ENCODE data around the gene ARL6IP4. TPM values are rescaled to one million over a fixed set of nuclear protein-coding genes. Genes with fewer than 3 reads are reported as not detected.
"Not testable (repeated sequence)": the region's sequence is repeated elsewhere in the genome, so short reads cannot be mapped to it uniquely, and the experiment has no call there.

Gene ARL6IP4
- total RNA-seq, 1 donor from 2014 or later, result 163 TPM

GRCh38 chr12:122939125-122939524 lies 41.4 kb upstream of the ARL6IP4 start:
- Mint-ChIP-seq H3K9me3 (no peaks in the 10 kb centered on the region), H3K4me3 (no peak overlapping the region), H3K4me1 (peaks cover 25% of the 10 kb centered on the region), H3K36me3 (ENCODE audit: low read depth) (no peaks in the 10 kb centered on the region), H3K27me3 (no peaks in the 10 kb centered on the region), H3K27ac (no peak overlapping the region)
- ATAC-seq (ENCODE audit: low read depth), result no peak
- no peak for TF ChIP-seq CTCF (IDR thresholded peaks at IDR 0.05)
- no peak for DNase-seq
- ChIA-PET CTCF (no interaction called here), POLR2A (interaction anchor here (0.6 to 1.0 kb wide), 2 partner anchors 65 to 99 kb away, joined by 3 to 5 read pairs; no protein-coding TSS in a partner anchor)
- intact Hi-C loops (cut with micrococcal nuclease), result no loop called here

- H3K27me3 Mint-ChIP-seq; H3K36me3 Mint-ChIP-seq (ENCODE audit: low read depth); CTCF ChIA-PET; H3K9me3 Mint-ChIP-seq; H3K27ac Mint-ChIP-seq; H3K4me3 Mint-ChIP-seq; POLR2A ChIA-PET; DNase-seq; ATAC-seq (ENCODE audit: low read depth); intact Hi-C loops (cut with micrococcal nuclease): not testable (repeated sequence)
- peaks cover 24% of the 10 kb centered on the region for H3K4me1 Mint-ChIP-seq
Observed at GRCh38 chr12:122941351-122941750, 39.1 kb upstream of the ARL6IP4 start.

- no peak overlapping the region for H3K4me3 Mint-ChIP-seq
- no peaks in the 10 kb centered on the region for H3K36me3 Mint-ChIP-seq (ENCODE audit: low read depth)
- DNase-seq (no peak), ATAC-seq (ENCODE audit: low read depth) (no peak)
- no peak overlapping the region for H3K27ac Mint-ChIP-seq
- H3K27me3 Mint-ChIP-seq, result no peaks in the 10 kb centered on the region
- H3K9me3 Mint-ChIP-seq, result no peaks in the 10 kb centered on the region
- ChIA-PET CTCF (no interaction called here), POLR2A (interaction anchor here (0.5 kb wide), 1 partner anchor 32 kb away, joined by 3 read pairs; no protein-coding TSS in a partner anchor)
- intact Hi-C loops (cut with micrococcal nuclease), result no loop called here
- peaks cover 37% of the 10 kb centered on the region for H3K4me1 Mint-ChIP-seq
- no peak for TF ChIP-seq CTCF (IDR thresholded peaks at IDR 0.05)
Observed at GRCh38 chr12:122942637-122943036, 37.8 kb upstream of the ARL6IP4 start.

GRCh38 chr12:122943196-122943595 lies 37.3 kb upstream of the ARL6IP4 start:
- ChIA-PET CTCF (no interaction called here), POLR2A (interaction anchor here (0.5 kb wide), 1 partner anchor 32 kb away, joined by 3 read pairs; no protein-coding TSS in a partner anchor)
- no peak overlapping the region for H3K4me3 Mint-ChIP-seq
- intact Hi-C loops (cut with micrococcal nuclease), result no loop called here
- H3K36me3 Mint-ChIP-seq (ENCODE audit: low read depth), result no peaks in the 10 kb centered on the region
- H3K4me1 Mint-ChIP-seq, result peaks cover 41% of the 10 kb centered on the region
- no peak for TF ChIP-seq CTCF (IDR thresholded peaks at IDR 0.05)
- ATAC-seq (ENCODE audit: low read depth) (no peak), DNase-seq (no peak)
- no peaks in the 10 kb centered on the region for H3K9me3 Mint-ChIP-seq
- H3K27ac Mint-ChIP-seq, result no peak overlapping the region
- no peaks in the 10 kb centered on the region for H3K27me3 Mint-ChIP-seq

GRCh38 chr12:122944605-122945592 lies 35.6 kb upstream of the ARL6IP4 start:
- CTCF ChIA-PET, result interaction anchor here (1.4 to 2.0 kb wide), 2 partner anchors 18 to 84 kb away, joined by 4 to 6 read pairs; no protein-coding TSS in a partner anchor
- DNase-seq, result no peak
- Mint-ChIP-seq H3K27me3 (no peaks in the 10 kb centered on the region), H3K9me3 (no peaks in the 10 kb centered on the region), H3K27ac (no peak overlapping the region), H3K36me3 (ENCODE audit: low read depth) (no peaks in the 10 kb centered on the region), H3K4me3 (no peak overlapping the region), H3K4me1 (peaks cover 44% of the 10 kb centered on the region)
- intact Hi-C loops (cut with micrococcal nuclease), result no loop called here
- no peak for ATAC-seq (ENCODE audit: low read depth)
- POLR2A ChIA-PET, result interaction anchor here (6.7 kb wide), 1 partner anchor 48 kb away, joined by 47 read pairs; the partner anchor contains the start of gene VPS37B
- no peak for TF ChIP-seq CTCF (IDR thresholded peaks at IDR 0.05)
